Measurements from ENCODE around the gene FAM186B. TPM values are rescaled to one million over a fixed set of nuclear protein-coding genes. Genes with fewer than 3 reads are reported as not detected.

Gene FAM186B
- total and polyA plus RNA-seq, 2 of the 13 experiments (the other 11 are each of a cell fraction or from before 2014, with no cell fraction given), result 0.07 to 0.20 TPM

DNA sequence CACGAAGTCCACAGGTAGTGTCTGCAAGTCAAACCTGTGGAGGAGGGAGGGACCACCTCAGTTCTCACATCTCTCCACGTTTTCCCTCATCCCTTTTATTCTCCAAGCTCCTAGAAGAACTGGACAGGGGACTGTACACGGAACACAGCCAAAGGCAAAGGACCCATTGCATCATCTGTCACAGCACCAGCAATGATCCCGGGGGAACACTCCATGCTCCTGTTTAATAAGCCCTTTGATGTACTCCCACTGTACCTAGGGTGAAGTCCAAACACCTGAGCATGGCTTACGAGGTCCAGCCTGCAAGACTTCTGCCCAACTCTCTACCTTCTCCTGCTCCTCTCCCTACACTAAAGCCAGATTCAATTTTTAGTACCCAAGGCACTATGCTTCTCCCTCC lies 44.5 kb upstream of the FAM186B start (continued):
- no peak for TF ChIP-seq ZNF121 (CRISPR knock-in tag; IDR thresholded peaks at IDR 0.05)
- no peak for TF ChIP-seq FOXA1 (IDR thresholded peaks at IDR 0.05)
- TF ChIP-seq FOXA1 (CRISPR knock-in tag; IDR thresholded peaks at IDR 0.05), result no peak
- peak; percentile 73; the same call in 1 of the 2 replicates for TF ChIP-seq CEBPB (IDR thresholded peaks at IDR 0.05; ENCODE audit: borderline replicate concordance, low read depth, low read length)
- TF ChIP-seq RBAK (CRISPR knock-in tag; IDR thresholded peaks at IDR 0.05), result no peak
- TF ChIP-seq MTF2 (CRISPR knock-in tag; IDR thresholded peaks at IDR 0.05; ENCODE audit: borderline replicate concordance), result no peak
- no peak for TF ChIP-seq SALL1 (CRISPR knock-in tag; IDR thresholded peaks at IDR 0.05)
- TF ChIP-seq ZBTB21 (CRISPR knock-in tag; IDR thresholded peaks at IDR 0.05), result no peak
- no peak for TF ChIP-seq MZF1 (CRISPR knock-in tag; IDR thresholded peaks at IDR 0.05; ENCODE audit: borderline replicate concordance)
- no peak for TF ChIP-seq POLR2AphosphoS5 (IDR thresholded peaks at IDR 0.05; ENCODE audit: low read depth, low read length)
- TF ChIP-seq, protein P1, sequence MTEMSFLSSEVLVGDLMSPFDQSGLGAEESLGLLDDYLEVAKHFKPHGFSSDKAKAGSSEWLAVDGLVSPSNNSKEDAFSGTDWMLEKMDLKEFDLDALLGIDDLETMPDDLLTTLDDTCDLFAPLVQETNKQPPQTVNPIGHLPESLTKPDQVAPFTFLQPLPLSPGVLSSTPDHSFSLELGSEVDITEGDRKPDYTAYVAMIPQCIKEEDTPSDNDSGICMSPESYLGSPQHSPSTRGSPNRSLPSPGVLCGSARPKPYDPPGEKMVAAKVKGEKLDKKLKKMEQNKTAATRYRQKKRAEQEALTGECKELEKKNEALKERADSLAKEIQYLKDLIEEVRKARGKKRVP (CRISPR knock-in tag; IDR thresholded peaks at IDR 0.05), result peak in 1 of 2 experiments; percentile 65; a peak in 1 of 4 replicates
- no peak for TF ChIP-seq CREM (IDR thresholded peaks at IDR 0.05)
- no peak for TF ChIP-seq CREM (CRISPR knock-in tag; IDR thresholded peaks at IDR 0.05)
- TF ChIP-seq ZNF564 (CRISPR knock-in tag; IDR thresholded peaks at IDR 0.05), result no peak
- no peak for TF ChIP-seq ATF7 (IDR thresholded peaks at IDR 0.05)
- TF ChIP-seq ATF7 (CRISPR knock-in tag; IDR thresholded peaks at IDR 0.05), result no peak
- TF ChIP-seq CEBPG (CRISPR knock-in tag; IDR thresholded peaks at IDR 0.05), result peak; percentile 35; the same call in 1 of the 2 replicates

DNA sequence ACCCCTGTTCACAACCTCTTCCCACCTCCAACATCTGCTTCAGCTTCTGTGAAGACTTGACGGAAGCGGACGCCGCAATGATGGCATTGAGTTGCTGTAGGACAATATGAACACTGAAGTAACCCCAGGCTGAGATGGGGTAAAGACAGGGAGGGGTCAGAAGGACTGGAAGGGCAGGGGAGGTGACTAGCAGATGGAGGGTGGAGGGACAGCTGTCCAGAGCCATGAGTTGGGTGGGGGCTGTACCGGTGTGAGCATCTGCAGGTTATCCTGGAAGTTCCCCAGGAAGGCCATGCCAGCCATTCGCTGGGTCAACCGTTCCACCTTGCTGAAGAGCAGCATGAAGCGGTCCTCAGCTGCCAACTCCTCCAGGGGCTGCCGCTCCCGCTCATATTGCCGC lies 44.0 kb upstream of the FAM186B start:
- no peak overlapping the region for H2AFZ ChIP-seq (ENCODE audit: low read length)
- H3K4me1 ChIP-seq (ENCODE audit: insufficient read depth, low read length), result peaks cover 44% of the 10 kb centered on the region
- H3K4me3 ChIP-seq (replicated peaks in 1 of 3; ENCODE audit: insufficient read depth in 1 of 3, low read depth in 2 of 3, low read length in 3 of 3), result no peak overlapping the region
- TF ChIP-seq NR2C2 (CRISPR knock-in tag; IDR thresholded peaks at IDR 0.05; ENCODE audit: borderline replicate concordance), result no peak
- TF ChIP-seq FOXM1 (CRISPR knock-in tag; IDR thresholded peaks at IDR 0.05), result no peak
- ATAC-seq (no peak), FAIRE-seq (no peak), DNase-seq (ENCODE audit: low spot score) (no peak)
- no peaks in the 10 kb centered on the region for H3K79me2 ChIP-seq (ENCODE audit: insufficient read depth, low read length)
- WGBS (ENCODE audit: low lambda C conversion rate), result 92% methylated on average over 9 of the region's 11 CpGs
- no peaks in the 10 kb centered on the region for H4K20me1 ChIP-seq (ENCODE audit: insufficient read depth, low read length)
- in situ Hi-C loops (cut with HindIII; ENCODE audit: extremely low pct_ligation_motif_present, low pct_unique_long_range_greater_than_20kb), result no loop called here
- no peak overlapping the region for H3K4me2 ChIP-seq (ENCODE audit: low read depth, low read length)
- no peaks in the 10 kb centered on the region for H3K36me3 ChIP-seq (replicated peaks in 1 of 2; ENCODE audit: control insufficient read depth in 1 of 2, insufficient read depth in 2 of 2, low read length in 2 of 2)
- ChIA-PET CTCF (ENCODE audit: low intra/inter-chr PET ratio, low total read pairs) (no interaction called here), POLR2A (interaction anchor here (3.3 kb wide), 1 partner anchor 92 kb away, joined by 16 read pairs; the partner anchor contains the start of gene TMBIM6)
- no peaks in the 10 kb centered on the region for H3K27me3 ChIP-seq (ENCODE audit: control insufficient read depth in 1 of 2, insufficient read depth in 2 of 2, low read length in 2 of 2)
- no TSS peak for BruUV-seq (replicated peaks)
- no peaks in the 10 kb centered on the region for H3K9me3 ChIP-seq (ENCODE audit: low read length)
- H3K27ac ChIP-seq (ENCODE audit: extremely low read length, insufficient read depth, low read length), result no peak overlapping the region
- intact Hi-C loops (cut with micrococcal nuclease; ENCODE audit: unreplicated experiment), result no loop called here
- no peak overlapping the region for H3K9ac ChIP-seq (ENCODE audit: insufficient read depth, low read depth, low read length)
